ENCODE results near the gene CORO2A.
"Not testable (repeated sequence)": the region's sequence is repeated elsewhere in the genome, so short reads cannot be mapped to it uniquely, and the experiment has no call there.

CORO2A gene

GRCh38 chr9:98078895-98079294 lies 113.5 kb downstream of the CORO2A start:
- no peak for DNase-seq

GRCh38 chr9:98076514-98076890 lies 115.9 kb downstream of the CORO2A start:
- not testable (repeated sequence) for DNase-seq

GRCh38 chr9:98075332-98075805 lies 117.1 kb downstream of the CORO2A start:
- no peak for DNase-seq

- DNase-seq: peak; percentile 66
Observed at GRCh38 chr9:98074115-98074990, 118.1 kb downstream of the CORO2A start.

- DNase-seq: no peak
Observed at GRCh38 chr9:98071737-98072136, 120.7 kb downstream of the CORO2A start.
